Measurements from ENCODE around the gene AUH.
A peak's percentile ranks its signal among the peaks of the same experiment; 100 is the strongest.

AUH gene

DNA sequence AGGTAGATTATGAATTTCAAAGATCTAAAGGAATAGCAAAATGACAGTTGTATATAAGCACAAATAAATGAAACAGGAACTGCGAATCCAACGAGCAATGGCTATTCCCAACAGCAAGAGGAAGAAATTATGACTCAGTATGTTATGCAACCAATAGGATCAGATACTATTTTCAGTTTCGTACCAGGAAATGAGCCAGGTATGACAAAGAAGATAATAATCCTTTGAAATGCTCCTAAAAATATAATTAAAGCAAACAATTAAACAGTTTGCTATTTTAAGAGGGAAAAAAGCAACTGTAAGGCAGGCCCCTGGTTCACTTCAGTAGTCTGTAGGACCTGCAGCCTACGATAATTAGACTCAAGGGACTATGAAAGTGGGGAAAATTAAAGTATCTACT, 58.9 kb downstream of the AUH start:
- no peaks in the 10 kb centered on the region for H3K27me3 ChIP-seq (ENCODE audit: insufficient read depth, poor library complexity, severe bottlenecking)
- peak; percentile 44 to 70 for DNase-seq (ENCODE audit: low read depth in 1 of 2, low spot score in 1 of 2)
- TF ChIP-seq, protein P1, sequence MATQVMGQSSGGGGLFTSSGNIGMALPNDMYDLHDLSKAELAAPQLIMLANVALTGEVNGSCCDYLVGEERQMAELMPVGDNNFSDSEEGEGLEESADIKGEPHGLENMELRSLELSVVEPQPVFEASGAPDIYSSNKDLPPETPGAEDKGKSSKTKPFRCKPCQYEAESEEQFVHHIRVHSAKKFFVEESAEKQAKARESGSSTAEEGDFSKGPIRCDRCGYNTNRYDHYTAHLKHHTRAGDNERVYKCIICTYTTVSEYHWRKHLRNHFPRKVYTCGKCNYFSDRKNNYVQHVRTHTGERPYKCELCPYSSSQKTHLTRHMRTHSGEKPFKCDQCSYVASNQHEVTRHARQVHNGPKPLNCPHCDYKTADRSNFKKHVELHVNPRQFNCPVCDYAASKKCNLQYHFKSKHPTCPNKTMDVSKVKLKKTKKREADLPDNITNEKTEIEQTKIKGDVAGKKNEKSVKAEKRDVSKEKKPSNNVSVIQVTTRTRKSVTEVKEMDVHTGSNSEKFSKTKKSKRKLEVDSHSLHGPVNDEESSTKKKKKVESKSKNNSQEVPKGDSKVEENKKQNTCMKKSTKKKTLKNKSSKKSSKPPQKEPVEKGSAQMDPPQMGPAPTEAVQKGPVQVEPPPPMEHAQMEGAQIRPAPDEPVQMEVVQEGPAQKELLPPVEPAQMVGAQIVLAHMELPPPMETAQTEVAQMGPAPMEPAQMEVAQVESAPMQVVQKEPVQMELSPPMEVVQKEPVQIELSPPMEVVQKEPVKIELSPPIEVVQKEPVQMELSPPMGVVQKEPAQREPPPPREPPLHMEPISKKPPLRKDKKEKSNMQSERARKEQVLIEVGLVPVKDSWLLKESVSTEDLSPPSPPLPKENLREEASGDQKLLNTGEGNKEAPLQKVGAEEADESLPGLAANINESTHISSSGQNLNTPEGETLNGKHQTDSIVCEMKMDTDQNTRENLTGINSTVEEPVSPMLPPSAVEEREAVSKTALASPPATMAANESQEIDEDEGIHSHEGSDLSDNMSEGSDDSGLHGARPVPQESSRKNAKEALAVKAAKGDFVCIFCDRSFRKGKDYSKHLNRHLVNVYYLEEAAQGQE (IDR thresholded peaks at IDR 0.05; ENCODE audit: insufficient replicate concordance, low read depth): no peak
- TF ChIP-seq SPI1 (IDR thresholded peaks at IDR 0.05; ENCODE audit: borderline replicate concordance, low read depth): peak; percentile 85
- TF ChIP-seq, protein P2, sequence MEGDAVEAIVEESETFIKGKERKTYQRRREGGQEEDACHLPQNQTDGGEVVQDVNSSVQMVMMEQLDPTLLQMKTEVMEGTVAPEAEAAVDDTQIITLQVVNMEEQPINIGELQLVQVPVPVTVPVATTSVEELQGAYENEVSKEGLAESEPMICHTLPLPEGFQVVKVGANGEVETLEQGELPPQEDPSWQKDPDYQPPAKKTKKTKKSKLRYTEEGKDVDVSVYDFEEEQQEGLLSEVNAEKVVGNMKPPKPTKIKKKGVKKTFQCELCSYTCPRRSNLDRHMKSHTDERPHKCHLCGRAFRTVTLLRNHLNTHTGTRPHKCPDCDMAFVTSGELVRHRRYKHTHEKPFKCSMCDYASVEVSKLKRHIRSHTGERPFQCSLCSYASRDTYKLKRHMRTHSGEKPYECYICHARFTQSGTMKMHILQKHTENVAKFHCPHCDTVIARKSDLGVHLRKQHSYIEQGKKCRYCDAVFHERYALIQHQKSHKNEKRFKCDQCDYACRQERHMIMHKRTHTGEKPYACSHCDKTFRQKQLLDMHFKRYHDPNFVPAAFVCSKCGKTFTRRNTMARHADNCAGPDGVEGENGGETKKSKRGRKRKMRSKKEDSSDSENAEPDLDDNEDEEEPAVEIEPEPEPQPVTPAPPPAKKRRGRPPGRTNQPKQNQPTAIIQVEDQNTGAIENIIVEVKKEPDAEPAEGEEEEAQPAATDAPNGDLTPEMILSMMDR (IDR thresholded peaks at IDR 0.05; ENCODE audit: insufficient read depth, low read length): no peak
- no peak overlapping the region for H3K4me3 ChIP-seq (replicated peaks; ENCODE audit: insufficient read depth, low read length)
- peak overlapping the region; percentile 73 for H3K27ac ChIP-seq (replicated peaks)

DNA sequence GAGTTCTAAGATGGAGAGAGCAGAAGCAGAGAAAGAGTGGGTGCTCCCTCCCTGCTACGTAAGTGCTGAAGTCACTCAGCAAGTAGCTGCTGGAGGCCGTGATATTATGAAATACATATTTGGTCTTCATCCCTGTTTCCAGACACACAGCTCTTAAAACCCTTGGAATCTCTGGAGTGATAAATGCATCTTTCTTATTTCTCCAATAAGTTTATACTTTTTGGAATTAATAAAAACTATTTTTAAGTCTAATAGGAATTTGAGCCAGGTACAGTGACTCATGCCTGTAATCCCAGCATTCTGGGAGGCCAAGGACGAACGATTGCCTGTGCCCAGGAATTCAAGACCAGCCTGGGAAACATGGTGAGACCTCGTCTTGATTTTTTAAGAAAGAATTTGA, 60.6 kb downstream of the AUH start:
- no peak for DNase-seq (ENCODE audit: low read depth in 1 of 2, low spot score in 1 of 2)
- H3K4me3 ChIP-seq (replicated peaks; ENCODE audit: insufficient read depth, low read length): no peak overlapping the region
- TF ChIP-seq, protein P1 (IDR thresholded peaks at IDR 0.05; ENCODE audit: insufficient replicate concordance, low read depth): no peak
- TF ChIP-seq, protein P2 (IDR thresholded peaks at IDR 0.05; ENCODE audit: insufficient read depth, low read length): no peak
- TF ChIP-seq GABPA (IDR thresholded peaks at IDR 0.05; ENCODE audit: low read depth) (no peak), POLR2AphosphoS5 (IDR thresholded peaks at IDR 0.05; ENCODE audit: low read depth) (no peak), SPI1 (IDR thresholded peaks at IDR 0.05; ENCODE audit: borderline replicate concordance, low read depth) (no peak)
- H3K27ac ChIP-seq (replicated peaks): no peak overlapping the region
- H3K27me3 ChIP-seq (ENCODE audit: insufficient read depth, poor library complexity, severe bottlenecking): no peaks in the 10 kb centered on the region

DNA sequence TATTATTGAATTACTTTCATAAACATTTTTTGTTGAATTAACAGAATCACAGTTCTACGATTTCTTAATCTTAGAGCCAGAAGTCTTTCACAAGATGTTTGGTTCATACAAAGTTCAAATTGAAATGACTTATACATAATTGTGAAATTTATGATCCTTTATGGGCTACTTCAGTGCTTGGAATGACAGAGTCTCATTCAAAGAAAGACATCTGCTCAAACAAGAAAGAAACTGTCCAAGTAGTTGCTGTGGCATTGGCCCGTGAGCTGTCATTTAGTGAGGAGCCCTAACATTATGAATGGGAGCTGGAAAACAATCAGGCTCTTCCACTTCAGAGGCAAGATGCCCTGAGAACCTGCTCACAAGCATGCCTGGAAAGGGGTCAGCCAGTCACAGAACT, 63.4 kb downstream of the AUH start:
- no peak overlapping the region for H3K4me3 ChIP-seq (replicated peaks; ENCODE audit: insufficient read depth, low read length)

DNA sequence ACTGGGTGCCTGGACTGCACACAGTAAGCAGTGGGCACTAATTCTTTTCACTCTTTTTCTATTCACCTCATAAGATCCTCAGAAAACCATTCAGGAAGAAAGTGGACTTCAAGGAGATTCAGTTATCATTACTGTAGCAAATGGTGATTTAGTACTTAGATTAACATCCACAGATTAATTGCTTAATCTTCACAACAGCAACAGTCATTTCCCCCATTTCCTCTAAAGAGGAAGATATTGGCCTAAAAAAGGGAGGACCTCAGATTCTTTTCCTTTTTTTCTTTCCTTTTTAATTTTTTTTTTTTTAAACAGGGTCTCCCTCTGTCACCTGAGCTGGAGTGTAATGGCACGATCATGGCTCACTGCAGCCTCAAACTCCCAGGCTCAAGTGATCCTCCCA, 64.4 kb downstream of the AUH start:
- DNase-seq (ENCODE audit: low read depth in 1 of 2, low spot score in 1 of 2): no peak
- Histone ChIP-seq H3K4me3 (replicated peaks; ENCODE audit: insufficient read depth, low read length) (no peak overlapping the region), H3K27ac (replicated peaks) (no peak overlapping the region), H3K27me3 (ENCODE audit: insufficient read depth, poor library complexity, severe bottlenecking) (no peaks in the 10 kb centered on the region)
- TF ChIP-seq SPI1 (IDR thresholded peaks at IDR 0.05; ENCODE audit: borderline replicate concordance, low read depth): no peak; the same call in 1 of the 2 replicates
- TF ChIP-seq, protein P2 (IDR thresholded peaks at IDR 0.05; ENCODE audit: insufficient read depth, low read length): no peak
- TF ChIP-seq GABPA (IDR thresholded peaks at IDR 0.05; ENCODE audit: low read depth): no peak
- TF ChIP-seq, protein P1 (IDR thresholded peaks at IDR 0.05; ENCODE audit: insufficient replicate concordance, low read depth): no peak
- TF ChIP-seq POLR2AphosphoS5 (IDR thresholded peaks at IDR 0.05; ENCODE audit: low read depth): no peak

More for the DNA sequence above, 63.4 kb downstream of the AUH start:
- no peak overlapping the region for H3K27ac ChIP-seq (replicated peaks)
- no peak for TF ChIP-seq POLR2AphosphoS5 (IDR thresholded peaks at IDR 0.05; ENCODE audit: low read depth)
- TF ChIP-seq, protein P2 (IDR thresholded peaks at IDR 0.05; ENCODE audit: insufficient read depth, low read length): no peak
- H3K27me3 ChIP-seq (ENCODE audit: insufficient read depth, poor library complexity, severe bottlenecking): no peaks in the 10 kb centered on the region
- peak; percentile 4 to 67 for DNase-seq (ENCODE audit: low read depth in 1 of 2, low spot score in 1 of 2)
